Hepatocyte (in vitro differentiated cells): ENCODE results near the gene BRWD1. TPM values are rescaled to one million over a fixed set of nuclear protein-coding genes. Genes with fewer than 3 reads are reported as not detected.
"Not testable (repeated sequence)": the region's sequence is repeated elsewhere in the genome, so short reads cannot be mapped to it uniquely, and the experiment has no call there.

ENCODE experiments used
- DNase-seq: peaks from one replicate; pipeline ENCODE4 v3.0.0-alpha.2; 2016; ENCODE audit warnings: low spot score
- H2AFZ ChIP-seq: fragments of 200-600 bp; sonication (generic); 2 replicates; pipeline ENCODE4 v1.6.0; 2016; ENCODE audit warnings: antibody characterized with exemption, mild to moderate bottlenecking
- H3K27ac ChIP-seq: fragments of 200-600 bp; sonication (generic); 2 replicates; pipeline ENCODE4 v1.5.1; 2016; ENCODE audit warnings: mild to moderate bottlenecking
- H3K27me3 ChIP-seq: fragments of 200-600 bp; sonication (generic); 2 replicates; pipeline ENCODE4 v1.6.1; 2016
- H3K36me3 ChIP-seq: fragments of 200-600 bp; sonication (generic); replicated peaks from 2 replicates; pipeline ENCODE4 v1.5.1; 2016; ENCODE audit warnings: low read depth; ENCODE audit not compliant: insufficient read depth
- H3K4me1 ChIP-seq: fragments of 200-600 bp; sonication (generic); 2 replicates; pipeline ENCODE4 v1.5.1; 2016; ENCODE audit warnings: mild to moderate bottlenecking, moderate library complexity; ENCODE audit not compliant: insufficient read depth
- H3K4me2 ChIP-seq: fragments of 200-600 bp; sonication (generic); 2 replicates; pipeline ENCODE4 v1.6.0; 2016
- H3K4me3 ChIP-seq: fragments of 200-600 bp; sonication (generic); 2 replicates; pipeline ENCODE4 v1.5.1; 2016; ENCODE audit warnings: mild to moderate bottlenecking
- H3K79me2 ChIP-seq: fragments of 200-600 bp; sonication (generic); 2 replicates; pipeline ENCODE4 v1.6.0; 2017; ENCODE audit warnings: mild to moderate bottlenecking
- H3K9me2 ChIP-seq: fragments of 200-600 bp; sonication (generic); replicated peaks from 2 replicates; pipeline ENCODE4 v1.6.0; 2017; ENCODE audit warnings: mild to moderate bottlenecking; ENCODE audit not compliant: insufficient read depth
- H3K9me3 ChIP-seq: fragments of 200-600 bp; sonication (generic); 2 replicates; pipeline ENCODE4 v1.5.1; 2016; ENCODE audit warnings: low read depth, mild to moderate bottlenecking
- H4K20me1 ChIP-seq: fragments of 200-600 bp; sonication (generic); 2 replicates; pipeline ENCODE4 v1.6.0; 2016; ENCODE audit warnings: mild to moderate bottlenecking; ENCODE audit not compliant: insufficient read depth, poor library complexity, severe bottlenecking
- EZH2 ChIP-seq: fragments of 200-600 bp; sonication (generic); IDR thresholded peaks from 2 replicates; pipeline ENCODE4 v1.6.1; 2016; ENCODE audit warnings: antibody characterized with exemption, mild to moderate bottlenecking, borderline replicate concordance
- EZH2phosphoT487 ChIP-seq: fragments of 200-600 bp; sonication (generic); IDR thresholded peaks from one replicate; pipeline ENCODE4 v1.6.1; 2018; ENCODE audit warnings: antibody characterized with exemption, mild to moderate bottlenecking, low read depth, moderate library complexity; ENCODE audit not compliant: unreplicated experiment, severe bottlenecking
- WGBS: methylation state at CpG from one replicate; pipeline ENCODE4 v1.1.6; 2016; ENCODE audit warnings: low lambda C conversion rate; ENCODE audit errors: missing lambda C conversion rate; 5-methylcytosine and 5-hydroxymethylcytosine counted together
- polyA plus RNA-seq: library from polyadenylated mRNA; unstranded; fragments of >200 nt; fragmentation: Nextera tagmentation; extraction: Ambion mirVana; gene quantifications from 2 replicates; pipeline ENCODE4 v1.2.1, GENCODE V29; 2016
- total RNA-seq: library from RNA; depleted of rRNA; stranded (reverse); fragments of >200 nt; gene quantifications from 2 replicates; pipeline ENCODE4 v1.2.3, GENCODE V29; 2014
- TF ChIP-seq, protein P1 (sequence below): fragments of 200-600 bp; sonication (generic); IDR thresholded peaks from 2 replicates; pipeline ENCODE4 v1.5.1; 2016; ENCODE audit warnings: antibody characterized with exemption, mild to moderate bottlenecking; ENCODE audit not compliant: poor library complexity

The BRWD1 gene
- total and polyA plus RNA-seq, 2 experiments from 2014 or later, result 17.4 to 48.3 TPM

DNA sequence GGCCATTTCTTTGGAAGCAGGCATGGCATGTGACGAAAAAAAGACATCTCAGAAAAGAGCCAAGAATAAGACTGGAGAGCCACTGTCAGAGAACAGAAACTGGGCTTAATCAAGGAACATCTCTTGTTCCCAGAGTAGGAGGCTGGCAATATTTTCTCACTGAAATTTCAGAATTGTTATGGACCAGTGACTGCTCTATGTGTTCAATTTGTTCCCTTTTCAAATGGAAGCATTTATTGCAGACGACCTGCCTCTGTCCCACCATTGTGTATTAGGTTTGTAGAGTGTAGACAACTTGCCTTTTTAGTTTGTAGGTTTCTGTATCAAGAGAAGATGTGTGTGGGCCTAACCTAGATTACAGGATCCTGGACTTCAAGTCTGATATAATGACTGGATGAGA lies 148.9 kb downstream of the BRWD1 start:
- Histone ChIP-seq H3K27me3 (no peaks in the 10 kb centered on the region), H3K9me2 (no peaks in the 10 kb centered on the region), H3K9me3 (peaks cover 6% of the 10 kb centered on the region), H3K4me2 (no peak overlapping the region), H3K79me2 (no peaks in the 10 kb centered on the region), H3K4me1 (no peaks in the 10 kb centered on the region), H2AFZ (no peak overlapping the region), H3K4me3 (no peak overlapping the region), H3K27ac (no peak overlapping the region), H3K36me3 (peaks cover 3% of the 10 kb centered on the region), H4K20me1 (no peaks in the 10 kb centered on the region)
- 98% methylated on average over 2 of the region's 2 CpGs for WGBS
- TF ChIP-seq, protein P1, sequence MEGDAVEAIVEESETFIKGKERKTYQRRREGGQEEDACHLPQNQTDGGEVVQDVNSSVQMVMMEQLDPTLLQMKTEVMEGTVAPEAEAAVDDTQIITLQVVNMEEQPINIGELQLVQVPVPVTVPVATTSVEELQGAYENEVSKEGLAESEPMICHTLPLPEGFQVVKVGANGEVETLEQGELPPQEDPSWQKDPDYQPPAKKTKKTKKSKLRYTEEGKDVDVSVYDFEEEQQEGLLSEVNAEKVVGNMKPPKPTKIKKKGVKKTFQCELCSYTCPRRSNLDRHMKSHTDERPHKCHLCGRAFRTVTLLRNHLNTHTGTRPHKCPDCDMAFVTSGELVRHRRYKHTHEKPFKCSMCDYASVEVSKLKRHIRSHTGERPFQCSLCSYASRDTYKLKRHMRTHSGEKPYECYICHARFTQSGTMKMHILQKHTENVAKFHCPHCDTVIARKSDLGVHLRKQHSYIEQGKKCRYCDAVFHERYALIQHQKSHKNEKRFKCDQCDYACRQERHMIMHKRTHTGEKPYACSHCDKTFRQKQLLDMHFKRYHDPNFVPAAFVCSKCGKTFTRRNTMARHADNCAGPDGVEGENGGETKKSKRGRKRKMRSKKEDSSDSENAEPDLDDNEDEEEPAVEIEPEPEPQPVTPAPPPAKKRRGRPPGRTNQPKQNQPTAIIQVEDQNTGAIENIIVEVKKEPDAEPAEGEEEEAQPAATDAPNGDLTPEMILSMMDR, result no peak
- TF ChIP-seq EZH2, result no peak
- no peak for TF ChIP-seq EZH2phosphoT487
- no peak for DNase-seq

DNA sequence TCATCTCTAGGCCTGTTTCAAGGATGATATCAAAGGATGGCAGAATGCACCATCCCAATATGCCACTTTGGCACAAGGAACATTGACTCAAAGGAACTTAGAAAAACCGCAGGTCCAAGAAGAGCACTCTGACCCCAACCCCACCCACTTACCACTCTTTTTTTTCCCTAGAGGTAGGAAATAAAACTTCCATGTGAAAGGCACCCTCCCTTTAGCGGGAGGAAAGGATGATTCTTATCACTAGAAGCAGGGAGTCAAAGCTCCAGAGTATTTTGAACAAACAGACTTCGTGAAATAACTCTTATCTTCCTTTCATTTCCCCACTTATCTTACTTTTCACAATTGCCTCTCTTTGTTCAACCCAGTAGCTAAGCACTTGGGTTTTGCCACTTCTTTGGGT lies 152.4 kb downstream of the BRWD1 start:
- H3K9me2 ChIP-seq, result no peaks in the 10 kb centered on the region
- H2AFZ ChIP-seq, result no peak overlapping the region
- H3K9me3 ChIP-seq, result no peaks in the 10 kb centered on the region
- no peaks in the 10 kb centered on the region for H3K27me3 ChIP-seq
- H3K36me3 ChIP-seq, result no peaks in the 10 kb centered on the region
- 27% methylated on average over 3 of the region's 3 CpGs for WGBS
- TF ChIP-seq EZH2phosphoT487 (no peak), EZH2 (no peak)
- TF ChIP-seq, protein P1, result no peak
- no peaks in the 10 kb centered on the region for H3K79me2 ChIP-seq
- no peaks in the 10 kb centered on the region for H3K4me1 ChIP-seq
- DNase-seq, result no peak
- H3K4me3 ChIP-seq, result no peak overlapping the region
- no peak overlapping the region for H3K4me2 ChIP-seq
- no peak overlapping the region for H3K27ac ChIP-seq
- no peaks in the 10 kb centered on the region for H4K20me1 ChIP-seq

- Histone ChIP-seq H3K4me2 (no peak overlapping the region), H3K27ac (no peak overlapping the region), H3K4me3 (no peak overlapping the region), H3K4me1 (no peaks in the 10 kb centered on the region), H4K20me1 (no peaks in the 10 kb centered on the region), H2AFZ (no peak overlapping the region), H3K36me3 (no peaks in the 10 kb centered on the region), H3K9me2 (no peaks in the 10 kb centered on the region), H3K9me3 (no peaks in the 10 kb centered on the region), H3K27me3 (no peaks in the 10 kb centered on the region), H3K79me2 (no peaks in the 10 kb centered on the region)
- TF ChIP-seq EZH2, result no peak
- TF ChIP-seq, protein P1, result no peak
- TF ChIP-seq EZH2phosphoT487, result no peak
- no peak for DNase-seq
- 78% methylated on average over 7 of the region's 7 CpGs for WGBS
Measured at GRCh38 chr21:39159342-39160063, 153.9 kb downstream of the BRWD1 start.

DNA sequence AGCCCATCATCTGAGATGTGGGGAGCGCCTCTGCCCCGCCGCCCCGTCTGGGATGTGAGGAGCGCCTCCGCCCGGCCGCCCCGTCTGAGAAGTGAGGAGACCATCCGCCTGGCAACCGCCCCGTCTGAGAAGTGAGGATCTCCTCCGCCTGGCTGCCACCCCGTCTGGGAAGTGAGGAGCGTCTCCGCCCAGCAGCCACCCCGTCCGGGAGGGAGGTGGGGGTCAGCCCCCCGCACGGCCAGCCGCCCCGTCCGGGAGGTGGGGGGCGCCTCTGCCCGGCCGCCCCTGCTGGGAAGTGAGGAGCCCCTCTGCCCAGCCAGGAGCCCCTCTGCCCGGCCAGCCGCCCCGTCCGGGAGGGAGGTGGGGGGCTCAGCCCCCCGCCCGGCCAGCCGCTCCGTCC lies 156.2 kb downstream of the BRWD1 start:
- not testable (repeated sequence) for H4K20me1 ChIP-seq, H3K4me2 ChIP-seq, H3K9me2 ChIP-seq, H3K4me3 ChIP-seq, H3K4me1 ChIP-seq, H3K36me3 ChIP-seq, H3K27me3 ChIP-seq, H3K27ac ChIP-seq, H3K9me3 ChIP-seq, DNase-seq, H3K79me2 ChIP-seq, H2AFZ ChIP-seq
- WGBS, result 97% methylated on average over 10 of the region's 34 CpGs
